GM15510 (cell line): Measurements from ENCODE around the gene TMCC2.

Source experiments
- POLR2A ChIP-seq: IDR thresholded peaks from 3 replicates; pipeline ENCODE4 v1.6.1; 2011; ENCODE audit warnings: borderline replicate concordance; ENCODE audit not compliant: insufficient read length; ENCODE audit errors: extremely low read depth

TMCC2 gene

DNA sequence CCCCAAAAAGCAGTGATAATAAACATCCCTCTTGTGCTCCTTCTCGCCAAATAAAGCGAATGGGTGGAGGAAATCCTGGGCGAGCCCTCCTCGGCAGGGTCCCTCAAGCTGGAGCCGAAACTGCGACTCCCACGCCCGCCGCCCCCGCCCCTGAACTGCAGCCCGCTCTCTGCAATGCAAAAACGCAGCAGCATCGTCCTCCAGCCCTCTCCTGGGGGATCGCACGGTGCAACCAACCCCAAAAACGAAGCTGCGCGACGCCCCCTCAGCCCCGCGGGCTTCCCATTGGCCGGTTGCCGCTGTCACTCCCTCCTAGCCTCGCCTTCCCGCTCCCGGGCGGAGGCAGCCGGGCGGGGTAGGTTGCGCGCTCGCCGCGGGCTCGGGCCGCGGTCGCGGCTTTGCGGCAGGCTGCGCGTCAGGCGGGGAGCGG lies at the start of gene TMCC2:
Gene TMCC2, plus strand, starts transcription at position 363 of the 430 bp plus-strand sequence. CDS start 619 bp downstream, outside the sequence.
- no peak for TF ChIP-seq POLR2A

- no peak for TF ChIP-seq POLR2A
Observed at GRCh38 chr1:205179842-205180241, 47.9 kb upstream of the TMCC2 start.

DNA sequence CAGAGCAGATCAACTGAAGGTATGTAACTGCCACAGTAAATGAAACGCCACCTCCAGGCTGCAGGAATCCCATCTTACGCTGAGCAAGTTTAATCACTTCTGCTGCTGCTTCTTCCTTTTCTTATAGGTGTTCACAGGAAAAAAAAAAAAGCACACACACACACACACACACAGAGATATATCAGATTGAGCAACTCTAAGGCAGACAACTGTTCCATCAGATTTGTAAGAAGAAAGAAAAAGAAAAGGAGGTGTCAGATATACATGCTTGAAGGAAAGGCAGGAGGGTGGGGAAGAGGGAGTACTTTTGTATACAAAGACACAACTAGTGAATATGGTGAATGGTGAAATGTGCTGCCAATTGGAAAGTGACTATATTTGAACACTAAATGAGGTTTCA lies 44.8 kb upstream of the TMCC2 start:
- TF ChIP-seq POLR2A: no peak

DNA sequence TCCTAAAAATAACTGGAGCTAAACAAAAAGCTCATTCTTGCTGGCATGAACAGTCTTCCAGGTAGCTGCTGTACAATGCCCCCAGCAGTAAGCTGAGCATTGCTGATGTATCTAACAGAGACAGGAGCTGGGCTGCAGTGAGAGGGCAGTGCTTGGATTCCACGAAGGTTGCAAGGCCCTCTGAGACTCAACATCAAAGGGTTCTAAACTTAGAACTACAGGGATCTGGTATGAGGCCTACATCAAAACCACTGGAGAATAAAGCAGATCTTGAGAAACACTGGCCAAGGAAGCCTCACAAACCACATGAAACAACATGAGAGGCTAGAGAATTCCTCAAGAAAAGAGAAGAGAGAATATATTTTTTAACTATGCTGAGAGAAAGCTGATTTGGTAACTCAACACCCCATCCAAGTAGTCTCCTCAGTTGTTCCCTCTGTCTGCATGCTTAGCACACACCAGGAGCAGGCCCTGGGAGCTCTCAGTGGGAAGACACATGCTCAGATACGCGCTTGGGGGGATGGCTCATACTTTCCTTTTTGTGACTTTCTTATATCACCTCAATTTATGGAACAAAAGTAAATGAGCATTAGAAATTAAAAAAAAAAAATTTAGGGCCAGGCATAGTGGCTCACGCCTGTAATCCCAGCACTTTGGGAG lies 43.9 kb upstream of the TMCC2 start:
- no peak for TF ChIP-seq POLR2A

- TF ChIP-seq POLR2A: no peak
Observed at GRCh38 chr1:205186191-205186590, 41.6 kb upstream of the TMCC2 start.

DNA sequence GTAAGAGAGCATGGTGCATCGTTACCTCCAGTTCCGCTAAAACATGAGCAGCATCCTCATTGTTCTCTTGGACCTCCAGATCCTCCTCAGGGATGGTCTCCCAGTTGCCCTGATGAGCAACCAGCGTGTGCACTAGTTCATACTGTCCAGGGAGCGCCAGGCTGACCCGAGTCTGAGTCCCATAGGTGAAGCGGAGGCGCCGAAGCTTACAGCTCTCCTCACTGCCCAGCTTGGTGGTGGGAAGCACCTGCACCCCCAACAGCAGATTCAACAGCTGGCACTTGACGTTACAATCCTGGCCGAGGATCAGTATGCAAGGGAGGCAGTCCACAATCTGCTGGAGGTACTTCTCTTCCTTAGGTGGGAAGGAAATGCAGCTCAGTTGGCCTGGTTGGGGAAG lies 40.3 kb upstream of the TMCC2 start:
- no peak for TF ChIP-seq POLR2A

GRCh38 chr1:205188098-205188497 lies 39.6 kb upstream of the TMCC2 start:
- TF ChIP-seq POLR2A: no peak

DNA sequence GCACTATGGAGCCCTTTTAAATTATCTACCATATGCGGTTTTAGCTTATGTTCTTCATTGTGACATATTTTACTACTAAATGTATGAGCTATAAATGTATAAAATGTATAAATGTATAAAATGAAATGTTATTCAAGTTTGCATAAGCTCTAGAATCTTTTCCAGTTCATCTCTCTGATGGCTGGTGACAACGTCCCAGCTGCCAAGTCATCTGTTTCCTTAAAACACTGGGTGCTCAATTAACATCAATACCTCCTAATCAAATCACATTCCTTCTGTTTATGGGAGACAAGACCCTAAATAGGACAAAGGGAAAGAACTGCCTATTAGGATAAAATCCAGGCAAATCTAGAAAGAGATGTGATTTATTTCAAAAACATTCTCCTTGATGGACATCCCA lies 39.1 kb upstream of the TMCC2 start:
- TF ChIP-seq POLR2A: no peak

DNA sequence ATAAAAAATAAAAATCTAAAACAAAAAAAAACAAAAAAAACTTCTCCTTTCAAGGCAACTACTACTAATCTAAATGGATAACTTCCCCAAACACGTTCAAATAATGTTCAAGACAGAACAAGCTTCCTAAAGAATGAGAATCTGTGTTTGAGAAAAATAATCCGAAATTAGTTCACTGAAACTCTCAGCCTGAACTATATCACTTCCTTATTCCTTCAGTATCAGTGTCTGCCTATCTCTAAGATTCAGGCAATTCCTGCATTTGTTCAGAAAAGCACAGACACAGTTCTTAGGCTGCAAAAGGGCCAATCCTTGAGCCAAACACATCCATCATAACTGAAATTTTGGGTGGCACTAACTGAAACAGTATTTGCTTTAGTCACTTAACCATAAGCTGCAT lies 38.6 kb upstream of the TMCC2 start:
- TF ChIP-seq POLR2A: no peak

- TF ChIP-seq POLR2A: no peak
Observed at GRCh38 chr1:205190845-205191577, 36.7 kb upstream of the TMCC2 start.

- no peak for TF ChIP-seq POLR2A
Observed at GRCh38 chr1:205191622-205192021, 36.1 kb upstream of the TMCC2 start.

GRCh38 chr1:205192287-205192686 lies 35.5 kb upstream of the TMCC2 start:
- TF ChIP-seq POLR2A: no peak

- no peak for TF ChIP-seq POLR2A
Observed at GRCh38 chr1:205199090-205199930, 28.4 kb upstream of the TMCC2 start.

- no peak for TF ChIP-seq POLR2A
Observed at GRCh38 chr1:205199931-205200299, 27.8 kb upstream of the TMCC2 start.

DNA sequence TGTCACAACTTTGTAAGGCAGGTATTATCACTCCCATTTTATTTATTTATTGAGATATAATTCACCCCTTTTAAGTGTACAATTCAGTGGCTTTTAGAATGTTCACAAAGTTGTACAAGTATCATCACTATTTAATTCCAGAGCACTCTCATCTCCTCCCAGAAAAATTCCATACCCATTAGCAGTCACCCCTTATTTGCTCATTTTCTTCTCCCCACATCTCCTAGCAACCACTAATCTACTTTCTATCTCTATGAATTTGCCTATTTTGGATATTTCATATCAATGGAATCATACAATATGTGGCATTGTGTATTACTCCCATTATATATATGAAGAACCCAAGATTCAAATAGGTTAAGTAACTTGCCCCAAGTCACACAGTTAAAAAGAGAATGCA lies 23.2 kb upstream of the TMCC2 start:
- no peak for TF ChIP-seq POLR2A
